HG03457 (cell line): ENCODE measurements around the gene DNAH3.
"Not testable (repeated sequence)": the region's sequence is repeated elsewhere in the genome, so short reads cannot be mapped to it uniquely, and the experiment has no call there.

Experiments used
- ATAC-seq: cut with Tn5 transposase; IDR thresholded peaks from one replicate; pipeline ENCODE4 v1.9.1; 2021; ENCODE audit warnings: moderate number of reproducible peaks; ENCODE audit not compliant: unreplicated experiment

Gene DNAH3

DNA sequence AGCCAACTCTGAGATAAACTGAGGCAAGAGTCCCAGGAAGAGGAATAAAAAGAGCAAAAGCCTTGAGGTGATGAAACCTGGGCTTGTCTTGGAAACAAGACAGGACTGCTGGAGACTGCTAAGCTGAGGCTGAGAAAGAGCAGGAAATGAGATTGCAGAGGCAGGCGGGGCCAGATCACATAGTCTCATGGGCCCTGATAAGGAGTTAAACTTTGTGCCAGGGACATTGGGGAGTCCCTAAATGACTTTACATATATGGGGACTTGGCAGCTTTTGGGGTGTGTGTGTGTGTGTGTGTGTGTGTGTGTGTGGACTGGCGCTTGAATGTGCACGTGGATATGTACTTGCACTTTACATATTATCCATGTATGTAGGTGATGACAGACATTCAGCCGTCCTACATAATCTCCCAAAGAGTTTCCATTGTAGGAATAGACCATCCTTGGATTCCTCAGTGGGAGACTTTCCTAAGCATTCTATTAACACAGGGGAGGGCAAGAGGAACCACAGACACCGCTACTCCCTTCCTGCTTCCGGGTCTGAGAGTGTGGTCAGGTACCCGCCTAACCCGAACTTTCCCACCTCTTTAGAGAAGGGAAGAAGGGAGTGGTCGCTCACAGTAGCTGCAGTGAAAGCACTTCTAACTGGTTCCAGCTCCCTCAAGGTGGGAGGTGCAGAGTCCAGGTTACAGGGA, 127.0 kb downstream of the DNAH3 start:
- no peak for ATAC-seq

DNA sequence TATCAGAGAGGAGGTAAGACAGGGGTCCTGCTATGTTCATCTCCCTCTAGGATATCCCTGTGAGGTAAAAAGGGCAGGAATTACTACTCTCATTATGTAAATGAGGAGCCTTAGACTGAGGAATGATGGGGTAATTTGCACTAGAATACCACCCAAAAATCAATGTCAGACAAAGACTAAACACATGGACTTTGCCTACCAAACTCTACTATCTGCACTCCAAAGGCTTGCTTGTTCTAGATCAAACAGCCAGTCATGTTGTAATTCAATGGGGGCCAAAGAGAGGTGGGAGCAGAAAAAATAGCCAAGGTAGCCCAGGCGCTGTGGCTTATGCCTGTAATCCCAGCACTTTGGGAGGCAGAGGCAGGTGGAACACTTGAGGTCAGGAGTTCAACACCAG, 129.3 kb downstream of the DNAH3 start:
- ATAC-seq, result no peak

DNA sequence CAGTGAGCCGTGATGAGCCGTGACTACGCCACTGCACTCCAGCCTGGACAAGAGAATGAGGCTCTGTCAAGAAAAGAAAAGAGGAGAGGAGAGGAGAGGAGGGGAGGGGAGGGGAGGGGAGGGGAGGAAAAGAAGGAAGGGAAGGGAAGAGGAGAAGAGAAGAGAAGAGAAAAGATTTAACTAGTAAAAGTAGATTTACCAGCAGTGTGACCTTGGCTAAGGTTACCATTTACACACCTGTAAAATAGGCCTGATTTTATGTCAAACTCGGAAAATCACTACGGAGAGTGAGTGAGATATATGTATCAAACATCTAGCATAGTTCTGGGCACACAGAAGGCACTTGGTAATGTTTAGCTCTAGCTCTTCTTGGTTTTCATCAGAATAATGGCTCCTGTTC, 140.8 kb downstream of the DNAH3 start:
- ATAC-seq, result no peak

DNA sequence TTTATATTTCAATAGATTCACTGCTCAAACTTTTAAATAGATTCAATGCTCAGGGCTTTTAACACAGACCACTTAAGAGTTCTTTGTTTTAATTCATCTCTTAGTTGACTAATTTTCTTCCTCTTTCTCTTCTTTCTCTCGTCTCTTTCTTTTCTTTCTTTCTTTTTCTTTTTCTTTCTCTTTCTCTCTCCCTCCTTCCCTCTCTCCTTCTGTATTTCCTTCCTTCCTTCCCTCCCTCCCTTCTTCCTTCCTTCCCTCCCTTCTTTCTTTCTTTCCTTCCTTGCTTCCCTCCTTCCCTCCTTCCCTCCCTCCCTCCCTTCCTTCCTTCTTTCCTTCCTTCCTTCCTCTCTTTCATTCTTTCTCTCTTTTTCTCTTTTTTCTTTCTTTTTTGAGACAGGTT, 145.6 kb downstream of the DNAH3 start:
- ATAC-seq, result no peak

DNA sequence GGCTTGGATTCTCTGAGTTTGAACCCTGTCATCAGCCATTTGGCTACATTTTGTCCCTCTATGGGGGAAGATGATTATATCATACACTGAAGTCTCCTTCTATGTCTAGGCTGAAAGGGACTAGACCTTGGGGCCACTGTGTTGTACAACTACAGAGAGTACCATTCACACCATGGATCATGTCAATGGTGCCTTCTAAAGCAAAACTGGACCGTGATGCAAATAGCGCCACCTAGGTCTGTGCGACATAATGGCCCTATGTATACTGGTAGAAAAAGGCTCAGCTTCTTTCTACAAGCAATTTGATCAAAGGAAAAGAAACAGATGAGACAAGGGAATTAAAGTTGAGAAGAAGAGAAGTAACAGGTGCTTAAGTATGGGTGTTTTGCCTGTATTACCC, 149.4 kb downstream of the DNAH3 start:
- ATAC-seq, result no peak

DNA sequence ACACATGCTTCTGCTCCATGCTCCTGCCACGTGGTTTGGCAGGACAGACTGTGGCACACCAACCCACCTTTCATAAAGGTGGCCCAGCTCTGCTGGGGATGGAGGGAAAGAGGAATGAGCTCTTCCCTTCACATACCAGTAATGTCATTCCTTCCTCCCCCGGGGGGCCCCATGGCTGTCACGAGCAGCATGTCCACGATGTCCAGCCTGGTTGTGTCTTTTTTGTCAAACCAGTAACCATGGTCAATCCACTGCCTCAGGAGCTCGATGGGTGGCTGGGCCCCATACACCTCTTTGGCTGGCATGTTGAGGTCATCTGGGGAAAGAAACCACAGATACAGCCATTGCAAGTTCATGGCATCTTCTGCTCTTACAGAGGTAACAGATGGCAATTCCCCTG, 153.5 kb downstream of the DNAH3 start:
- ATAC-seq, result no peak

DNA sequence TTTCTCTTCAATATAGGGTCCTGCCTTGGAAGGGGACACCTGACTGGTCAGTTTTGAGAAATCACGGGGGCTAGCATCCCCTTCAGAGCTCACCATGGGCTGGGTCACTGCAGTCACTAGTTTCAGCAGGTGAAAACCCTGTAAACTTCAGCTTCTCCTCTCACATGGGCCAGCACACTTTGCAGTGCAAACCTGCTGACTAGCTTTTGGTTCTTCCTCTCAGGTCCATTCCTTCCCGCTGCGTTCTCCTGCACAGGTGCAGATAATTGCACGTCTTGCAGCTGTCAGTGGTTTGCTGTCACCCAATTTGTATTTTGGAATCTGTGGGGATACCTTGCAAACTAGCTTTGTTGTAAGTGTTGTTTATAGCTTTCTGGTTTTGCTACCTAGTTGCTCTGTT, 154.9 kb downstream of the DNAH3 start:
- no peak for ATAC-seq

DNA sequence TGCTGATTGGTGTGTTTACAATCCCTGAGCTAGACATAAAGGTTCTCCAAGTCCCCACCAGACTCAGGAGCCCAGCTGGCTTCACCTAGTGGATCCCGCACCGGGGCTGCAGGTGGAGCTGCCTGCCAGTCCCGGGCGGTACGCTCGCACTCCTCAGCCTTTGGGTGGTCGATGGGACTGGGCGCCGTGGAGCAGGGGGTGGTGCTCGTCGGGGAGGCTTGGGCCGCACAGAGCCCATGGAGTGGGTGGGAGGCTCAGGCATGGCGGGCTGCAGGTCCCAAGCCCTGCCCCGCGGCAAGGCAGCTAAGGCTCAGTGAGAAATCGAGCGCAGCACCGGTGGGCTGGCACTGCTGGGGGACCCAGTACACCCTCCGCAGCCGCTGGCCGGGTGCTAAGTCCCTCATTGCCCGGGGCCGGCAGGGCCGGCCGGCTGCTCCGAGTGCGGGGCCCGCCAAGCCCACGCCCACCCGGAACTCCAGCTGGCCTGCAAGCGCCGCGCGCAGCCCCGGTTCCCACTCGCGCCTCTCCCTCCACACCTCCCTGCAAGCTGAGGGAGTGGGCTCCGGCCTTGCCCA, 161.1 kb downstream of the DNAH3 start:
- not testable (repeated sequence) for ATAC-seq

DNA sequence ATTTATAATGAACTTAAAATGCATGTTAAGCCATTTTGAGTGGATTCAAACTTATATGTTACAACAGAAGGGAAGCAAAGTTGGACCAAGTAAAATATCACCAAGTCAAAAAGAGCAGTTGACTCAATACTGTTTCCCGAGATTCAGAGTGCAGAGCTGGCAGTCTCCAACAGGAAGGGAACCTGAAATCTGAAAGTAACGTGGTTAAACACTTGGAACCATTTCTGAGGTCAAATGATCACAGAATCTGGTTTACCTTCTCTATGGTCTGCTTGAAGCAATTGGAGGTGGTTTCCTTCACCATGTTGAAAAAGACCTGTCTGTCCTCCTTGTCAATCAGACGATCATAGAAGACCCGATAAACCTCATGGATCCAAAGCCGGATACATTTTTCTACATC, 163.6 kb downstream of the DNAH3 start:
- no peak for ATAC-seq

DNA sequence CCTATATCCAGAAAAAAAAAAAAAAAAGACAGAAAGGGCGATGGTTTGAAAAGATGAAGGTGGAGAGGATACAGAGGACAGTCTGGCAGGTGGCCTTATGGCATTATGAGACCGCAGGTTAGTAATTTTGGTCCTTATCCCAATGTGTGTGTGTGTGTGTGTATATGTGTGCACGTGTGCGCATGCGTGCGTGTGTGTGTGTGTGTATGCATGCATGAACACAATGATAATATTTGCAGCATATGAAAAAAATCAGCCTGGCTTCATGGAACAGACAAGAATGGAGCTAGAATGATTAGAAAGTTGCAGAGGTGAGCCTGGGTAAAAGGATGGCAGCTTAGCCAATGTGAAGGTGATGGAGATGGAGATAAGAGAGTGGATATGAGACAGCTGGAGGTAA, 166.6 kb downstream of the DNAH3 start:
- ATAC-seq, result no peak

DNA sequence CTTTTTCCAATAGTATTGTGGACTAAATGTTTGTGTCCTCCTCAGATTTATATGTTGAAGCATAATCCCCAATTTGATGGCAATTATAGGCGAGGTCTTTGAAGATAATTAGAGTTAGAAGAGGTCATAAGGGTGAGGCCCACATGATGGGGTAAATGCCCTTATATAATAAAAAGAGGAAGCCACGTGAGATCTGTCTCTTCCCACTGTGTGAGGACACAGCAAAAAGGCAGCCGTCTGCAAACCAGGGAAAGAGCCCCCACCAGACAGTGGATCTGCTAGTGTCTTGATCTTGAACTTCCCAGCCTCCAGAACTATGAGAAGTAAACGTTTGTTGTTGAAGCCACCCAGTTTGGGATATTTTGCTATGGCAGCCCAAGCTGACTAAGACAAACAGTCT, 174.1 kb downstream of the DNAH3 start:
- ATAC-seq, result no peak

DNA sequence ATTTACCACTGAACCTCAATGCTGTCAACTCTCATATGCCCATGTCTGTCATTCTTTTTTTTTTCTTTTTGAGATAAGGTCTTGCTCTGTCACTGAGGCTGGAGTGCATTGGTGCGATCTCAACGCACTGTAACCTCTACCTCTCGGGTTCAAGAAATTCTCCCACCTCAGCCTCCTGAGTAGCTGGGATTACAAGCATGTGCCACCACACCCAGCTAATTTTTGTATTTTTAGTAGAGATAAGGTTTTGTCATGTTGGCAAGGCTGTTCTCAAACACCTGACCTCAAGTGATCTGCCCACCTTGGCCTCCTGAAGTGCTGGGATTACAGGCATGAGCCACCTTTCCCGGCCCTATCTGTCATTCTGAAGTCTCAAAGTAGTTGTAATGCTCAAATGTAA, 177.4 kb downstream of the DNAH3 start:
- ATAC-seq, result not testable (repeated sequence)

DNA sequence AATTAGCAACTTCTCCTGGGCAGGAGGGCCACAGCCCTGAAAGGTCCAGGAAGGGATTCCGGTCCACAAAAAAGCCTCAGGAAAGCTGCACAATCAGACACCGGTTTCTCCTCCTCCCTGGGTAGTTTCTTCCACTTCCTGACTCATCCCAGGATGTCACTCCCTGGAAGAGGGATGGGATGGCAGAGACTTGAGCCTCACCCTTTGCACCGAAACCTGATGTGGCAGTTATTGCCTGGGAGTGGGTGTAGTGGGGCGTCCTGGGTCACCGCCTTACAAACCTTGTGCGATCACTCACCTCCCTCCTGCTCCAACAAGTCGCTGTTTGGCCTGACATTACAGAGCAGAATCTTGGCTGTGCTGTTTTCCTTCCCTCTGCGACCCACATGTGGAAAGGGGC, 179.2 kb downstream of the DNAH3 start:
- ATAC-seq, result no peak

DNA sequence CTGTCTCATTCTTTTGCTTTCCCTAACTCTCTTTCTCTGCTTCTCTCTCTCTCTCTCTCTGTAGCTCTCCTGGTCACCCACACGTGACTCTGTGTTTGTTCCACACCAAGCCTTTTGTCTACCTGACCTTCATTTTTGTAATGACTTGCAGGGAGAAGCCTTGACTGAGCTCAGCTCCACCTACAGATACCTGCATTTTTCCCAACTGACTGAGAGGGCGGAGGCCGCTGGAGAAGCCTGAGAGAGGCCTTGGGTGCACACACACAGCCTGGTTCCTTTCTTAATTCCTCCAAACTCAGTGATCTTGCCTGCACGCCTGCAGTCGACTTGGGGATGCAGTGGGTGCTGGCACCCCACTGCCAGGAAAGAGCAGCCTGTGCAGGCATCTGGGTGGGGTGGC, 181.3 kb downstream of the DNAH3 start:
- ATAC-seq, result no peak

DNA sequence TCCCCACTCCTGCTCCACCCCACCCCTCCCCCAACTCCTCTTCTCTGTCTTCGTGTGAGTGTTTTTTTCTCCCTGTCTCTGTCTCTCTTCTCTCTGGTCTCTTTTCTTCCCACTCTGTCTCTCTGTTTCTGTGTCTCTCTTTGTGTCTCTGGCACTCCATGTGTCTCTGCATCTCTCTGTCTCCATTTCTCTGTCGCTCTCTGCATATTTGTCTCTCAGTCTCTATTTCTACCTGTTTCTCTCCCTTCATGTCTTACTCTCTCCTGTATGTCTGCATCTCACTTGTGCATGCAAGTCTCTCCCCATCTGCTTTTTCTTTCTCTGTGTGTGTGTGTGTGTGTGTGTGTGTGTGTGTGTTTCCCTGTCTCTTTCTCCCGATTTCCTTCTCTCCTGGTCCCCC, 181.9 kb downstream of the DNAH3 start:
- ATAC-seq, result no peak

DNA sequence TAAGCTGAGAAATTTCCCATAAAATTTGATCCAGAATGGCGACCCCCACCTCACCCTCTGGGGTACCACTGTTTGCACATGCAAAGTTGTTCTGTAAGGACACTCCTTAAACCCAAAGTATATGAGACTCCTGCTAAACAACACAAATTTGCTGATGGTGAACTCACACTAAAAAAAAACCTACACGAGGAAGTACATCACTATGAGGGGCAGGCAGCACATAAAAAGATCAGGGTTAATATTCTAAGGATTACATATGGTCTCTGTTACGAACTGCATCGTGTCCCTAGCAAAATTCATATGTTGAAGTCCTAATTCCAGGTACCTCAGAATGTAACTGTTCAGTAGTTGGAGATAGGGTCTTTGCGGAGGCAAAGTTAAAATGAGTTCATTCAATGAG, 189.7 kb downstream of the DNAH3 start:
- ATAC-seq, result no peak

DNA sequence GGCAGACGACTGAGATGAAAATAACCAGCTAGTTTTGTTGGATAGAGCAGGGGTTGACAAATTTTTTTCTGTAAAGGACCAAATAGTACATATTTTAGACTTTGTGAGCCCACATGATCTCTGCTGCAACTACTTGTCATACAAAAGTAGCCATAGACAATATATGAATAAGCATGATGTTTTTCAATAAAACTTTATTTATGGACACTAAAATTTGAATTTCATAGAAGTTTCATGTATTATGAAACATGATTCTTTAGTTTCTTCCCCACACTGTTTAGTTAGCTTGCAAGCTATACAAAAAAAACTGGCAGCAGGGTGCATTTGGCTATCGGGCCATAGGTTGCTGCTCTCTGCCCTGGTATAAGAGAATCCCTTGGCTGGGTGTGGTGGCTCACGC, 193.5 kb downstream of the DNAH3 start:
- ATAC-seq, result no peak

DNA sequence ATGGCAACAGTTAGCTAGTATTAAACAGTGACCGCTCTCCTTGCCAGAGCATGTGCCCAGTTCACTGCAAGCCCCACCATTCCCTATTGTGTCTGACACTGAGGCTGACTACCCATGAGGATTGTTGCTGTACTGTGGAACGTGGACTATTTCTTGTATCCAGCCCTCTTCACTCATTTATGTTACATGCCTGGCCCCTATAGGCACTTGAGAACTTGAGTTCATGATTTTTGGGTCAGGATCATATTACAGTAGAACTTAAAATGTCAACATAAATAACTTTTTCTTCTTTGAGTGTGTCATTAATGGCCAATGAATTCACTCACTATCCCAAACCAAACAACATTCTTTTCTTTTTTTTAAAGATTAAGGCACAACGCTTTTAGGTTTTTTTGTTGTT, 194.3 kb downstream of the DNAH3 start:
- no peak for ATAC-seq

DNA sequence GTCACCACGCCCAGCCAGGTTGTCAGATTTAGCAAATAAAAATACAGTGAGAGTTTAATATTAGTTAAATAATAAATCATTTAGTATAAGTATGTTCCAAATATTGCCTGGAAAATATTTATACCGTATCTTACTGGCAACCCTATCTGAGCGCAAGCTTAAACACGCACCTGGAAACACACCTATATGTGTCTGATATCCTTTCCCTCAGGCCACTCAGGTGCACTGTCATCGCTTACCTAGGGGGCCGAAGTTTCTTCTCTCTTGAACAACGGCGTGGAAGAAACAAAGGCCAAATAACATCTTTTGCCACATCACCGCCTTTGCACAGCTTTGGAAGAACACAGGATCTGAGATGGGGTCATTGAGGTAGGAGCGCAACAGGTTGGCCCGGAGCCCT, 196.1 kb downstream of the DNAH3 start:
- no peak for ATAC-seq

DNA sequence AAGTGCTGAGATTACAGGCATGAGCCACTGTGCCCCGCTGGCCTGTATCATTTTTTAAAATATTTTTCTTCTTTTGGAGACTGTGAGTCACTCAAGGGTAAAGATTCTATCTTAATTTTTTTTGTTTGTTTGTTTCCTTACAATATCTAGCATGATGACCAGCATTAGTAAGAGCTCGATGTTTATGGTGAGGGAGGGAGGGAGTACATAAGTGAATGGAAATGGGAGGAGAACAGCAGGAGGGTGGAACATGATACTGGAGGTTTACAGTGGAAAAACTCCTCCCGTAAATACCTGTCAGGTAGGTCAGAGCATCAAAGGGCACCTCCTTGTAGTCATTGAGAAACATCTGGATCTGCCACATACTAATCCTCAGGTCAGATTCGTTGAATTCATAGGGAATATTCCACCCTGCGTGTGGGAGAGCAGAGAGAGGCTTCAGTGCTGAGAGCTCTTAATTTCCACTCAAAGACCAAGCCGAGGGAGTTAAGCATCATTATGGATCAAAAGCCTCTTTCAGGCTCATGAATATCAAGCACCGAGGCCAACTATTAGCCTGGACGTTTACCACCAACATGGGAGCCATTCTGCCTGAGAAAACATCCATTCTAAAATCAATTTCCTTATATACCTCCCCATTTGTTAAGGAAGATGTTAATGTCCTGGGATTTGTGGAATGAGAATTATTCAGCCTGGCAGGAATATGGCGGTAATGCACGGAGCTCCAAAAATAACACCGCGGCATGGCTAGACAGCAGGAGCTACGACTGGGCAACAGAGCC, 198.3 kb downstream of the DNAH3 start:
- no peak for ATAC-seq

DNA sequence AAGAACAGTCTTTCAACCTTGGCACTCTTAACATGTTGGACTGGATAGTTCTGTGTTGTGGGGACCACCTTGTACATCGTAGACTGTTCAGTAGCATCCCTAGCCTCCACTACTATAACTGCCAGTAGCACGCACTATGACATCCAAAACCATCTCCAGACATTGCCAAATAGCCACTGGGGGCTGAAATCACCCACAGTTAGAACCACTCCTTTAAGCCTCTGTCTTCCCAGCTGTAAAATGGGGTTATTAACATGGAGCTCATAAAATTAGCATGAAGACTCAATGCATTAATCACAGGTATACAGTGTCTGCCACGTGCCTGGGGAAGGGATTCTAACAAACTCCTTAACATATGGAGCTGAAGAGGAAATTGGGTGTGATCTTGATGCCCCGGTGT, 200.4 kb downstream of the DNAH3 start:
- ATAC-seq, result no peak

DNA sequence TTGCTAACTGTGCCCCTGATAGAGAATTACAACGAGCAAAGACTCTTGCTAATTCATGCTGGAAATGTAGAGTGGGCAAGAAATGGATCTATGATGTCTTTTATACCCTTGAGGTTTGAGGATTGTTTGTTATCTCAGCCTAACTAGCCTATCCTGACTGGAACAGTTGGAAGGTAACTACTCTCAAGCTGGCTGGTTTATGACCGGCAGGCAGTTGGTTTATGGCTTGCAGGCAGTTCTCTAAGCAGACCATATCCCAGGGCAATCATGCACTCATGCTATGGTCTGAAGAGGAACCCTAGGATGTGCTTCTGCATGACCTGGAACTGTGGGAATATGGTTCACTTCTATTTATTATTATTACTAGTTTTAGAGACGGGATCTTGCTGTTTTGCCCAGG, 201.0 kb downstream of the DNAH3 start:
- ATAC-seq, result no peak
